HG03442 (cell line): ENCODE results near the gene RPS6KA6.
"Not testable (repeated sequence)": the region's sequence is repeated elsewhere in the genome, so short reads cannot be mapped to it uniquely, and the experiment has no call there.

ENCODE experiments used
- ATAC-seq: cut with Tn5 transposase; IDR thresholded peaks from one replicate; pipeline ENCODE4 v1.9.1; 2021; ENCODE audit warnings: mild to moderate bottlenecking, moderate library complexity; ENCODE audit not compliant: unreplicated experiment

Gene RPS6KA6

GRCh38 chrX:84165711-84166110, 22.3 kb downstream of the RPS6KA6 start:
- ATAC-seq: no peak

GRCh38 chrX:84162401-84162800, 25.6 kb downstream of the RPS6KA6 start:
- ATAC-seq: no peak

- ATAC-seq: no peak
Measured at GRCh38 chrX:84161641-84162040, 26.4 kb downstream of the RPS6KA6 start.

GRCh38 chrX:84160736-84161135, 27.3 kb downstream of the RPS6KA6 start:
- no peak for ATAC-seq

- ATAC-seq: no peak
Measured at GRCh38 chrX:84156821-84157220, 31.2 kb downstream of the RPS6KA6 start.

GRCh38 chrX:84155938-84156337, 32.1 kb downstream of the RPS6KA6 start:
- no peak for ATAC-seq

GRCh38 chrX:84153538-84153937, 34.5 kb downstream of the RPS6KA6 start:
- no peak for ATAC-seq

GRCh38 chrX:84144991-84145390, 43.0 kb downstream of the RPS6KA6 start:
- ATAC-seq: no peak

GRCh38 chrX:84144281-84144680, 43.7 kb downstream of the RPS6KA6 start:
- ATAC-seq: no peak

- ATAC-seq: no peak
Measured at GRCh38 chrX:84133023-84133422, 55.0 kb downstream of the RPS6KA6 start.

- no peak for ATAC-seq
Measured at GRCh38 chrX:84123585-84123984, 64.4 kb downstream of the RPS6KA6 start.

GRCh38 chrX:84118769-84119168, 69.2 kb downstream of the RPS6KA6 start:
- ATAC-seq: no peak

GRCh38 chrX:84118315-84118714, 69.7 kb downstream of the RPS6KA6 start:
- no peak for ATAC-seq

- no peak for ATAC-seq
Measured at GRCh38 chrX:84108584-84108983, 79.4 kb downstream of the RPS6KA6 start.

- no peak for ATAC-seq
Measured at GRCh38 chrX:84099120-84099519, 88.9 kb downstream of the RPS6KA6 start.

- not testable (repeated sequence) for ATAC-seq
Measured at GRCh38 chrX:84079479-84080197, 108.4 kb downstream of the RPS6KA6 start.

- ATAC-seq: no peak
Measured at GRCh38 chrX:84078991-84079390, 109.0 kb downstream of the RPS6KA6 start.

GRCh38 chrX:84064814-84065213, 123.2 kb downstream of the RPS6KA6 start:
- no peak for ATAC-seq

- ATAC-seq: no peak
Measured at GRCh38 chrX:84064164-84064563, 123.8 kb downstream of the RPS6KA6 start.

GRCh38 chrX:84047339-84047738, 140.7 kb downstream of the RPS6KA6 start:
- ATAC-seq: no peak

- peak; percentile 79 for ATAC-seq
Measured at GRCh38 chrX:84046403-84046984, 141.5 kb downstream of the RPS6KA6 start.

GRCh38 chrX:84044051-84044450, 143.9 kb downstream of the RPS6KA6 start:
- no peak for ATAC-seq
